Fibroblast of gingiva (primary cell): ENCODE measurements around the gene ASIP.
A peak's percentile ranks its signal among the peaks of the same experiment; 100 is the strongest.
"Not testable (repeated sequence)": the region's sequence is repeated elsewhere in the genome, so short reads cannot be mapped to it uniquely, and the experiment has no call there.

Source experiments
- DNase-seq: peaks from one replicate; pipeline ENCODE4 v3.0.0-alpha.2; 2011; ENCODE audit warnings: low read depth

The ASIP gene

GRCh38 chr20:34287500-34287899, 46.3 kb downstream of the ASIP start:
- DNase-seq, result not testable (repeated sequence)

GRCh38 chr20:34290471-34290870, 49.2 kb downstream of the ASIP start:
- DNase-seq, result no peak

- no peak for DNase-seq
These were observed 51.3 kb downstream of the ASIP start for GRCh38 chr20:34292496-34292895.

GRCh38 chr20:34293119-34293518, 51.9 kb downstream of the ASIP start:
- DNase-seq, result no peak

- DNase-seq, result no peak
These were observed 52.4 kb downstream of the ASIP start for GRCh38 chr20:34293589-34293988.

- no peak for DNase-seq
These were observed 53.3 kb downstream of the ASIP start for GRCh38 chr20:34294563-34294962.

GRCh38 chr20:34295284-34295683, 54.1 kb downstream of the ASIP start:
- no peak for DNase-seq

- no peak for DNase-seq
These were observed 55.2 kb downstream of the ASIP start for GRCh38 chr20:34296468-34296867.

GRCh38 chr20:34298294-34298784, 57.1 kb downstream of the ASIP start:
- not testable (repeated sequence) for DNase-seq

- no peak for DNase-seq
These were observed 58.5 kb downstream of the ASIP start for GRCh38 chr20:34299556-34300255.

- DNase-seq, result peak; percentile 10
These were observed 59.1 kb downstream of the ASIP start for GRCh38 chr20:34300256-34300806.

- no peak for DNase-seq
These were observed 59.8 kb downstream of the ASIP start for GRCh38 chr20:34300809-34301586.

GRCh38 chr20:34301587-34302311, 60.5 kb downstream of the ASIP start:
- no peak for DNase-seq

GRCh38 chr20:34302312-34302722, 61.1 kb downstream of the ASIP start:
- peak; percentile 37 for DNase-seq

GRCh38 chr20:34302723-34303533, 61.7 kb downstream of the ASIP start, which contains the start of gene AHCY:
Gene AHCY, minus strand, starts transcription at chr20:34303355. Its CDS starts 85 bp downstream, at chr20:34303270.
- peak; percentile 95 for DNase-seq

- DNase-seq, result no peak
These were observed 64.4 kb downstream of the ASIP start for GRCh38 chr20:34305333-34306230.

- DNase-seq, result no peak
These were observed 68.5 kb downstream of the ASIP start for GRCh38 chr20:34309691-34310090.

- DNase-seq, result no peak
These were observed 69.4 kb downstream of the ASIP start for GRCh38 chr20:34310481-34311117.

- no peak for DNase-seq
These were observed 70.1 kb downstream of the ASIP start for GRCh38 chr20:34311118-34312023.
